D721Med (cell line): ENCODE data around the gene SEMA3F.

Source experiments
- DNase-seq: peaks from one replicate; pipeline ENCODE4 v3.0.0; 2011; ENCODE audit warnings: low spot score; ENCODE audit not compliant: insufficient read length
- FAIRE-seq: peaks from 2 replicates; lab custom pipeline; 2011; peaks lifted over from hg19 to GRCh38; lab: Jason Lieb, UNC
- CTCF ChIP-seq: IDR thresholded peaks from 2 replicates; pipeline ENCODE4 v1.5.1; 2012; ENCODE audit warnings: mild to moderate bottlenecking, control low read depth; ENCODE audit not compliant: insufficient read depth; ENCODE audit errors: missing control alignments

SEMA3F gene

GRCh38 chr3:50186096-50186495, 31.0 kb downstream of the SEMA3F start:
- DNase-seq (no peak), FAIRE-seq (no peak)
- no peak for TF ChIP-seq CTCF

- DNase-seq: no peak
- FAIRE-seq: no peak
- no peak for TF ChIP-seq CTCF
Measured at GRCh38 chr3:50187750-50188149, 32.6 kb downstream of the SEMA3F start.

GRCh38 chr3:50189274-50189673, 34.1 kb downstream of the SEMA3F start:
- peak; percentile 84 for TF ChIP-seq CTCF
- no peak for FAIRE-seq
- no peak for DNase-seq

- FAIRE-seq (no peak), DNase-seq (no peak)
- no peak for TF ChIP-seq CTCF
Measured at GRCh38 chr3:50189989-50190388, 34.9 kb downstream of the SEMA3F start.

- DNase-seq (no peak), FAIRE-seq (no peak)
- no peak for TF ChIP-seq CTCF
Measured at GRCh38 chr3:50190936-50191660, 36.0 kb downstream of the SEMA3F start, which contains the start of gene GNAT1. TSS of gene GNAT1 (plus strand) at chr3:50191610. CDS start at chr3:50191726, 116 bp downstream.

- TF ChIP-seq CTCF: no peak
- DNase-seq: no peak
- FAIRE-seq: no peak
Measured at GRCh38 chr3:50192124-50192523, 37.0 kb downstream of the SEMA3F start.

GRCh38 chr3:50192689-50193141, 37.6 kb downstream of the SEMA3F start:
- peak; percentile 46 for FAIRE-seq
- peak; percentile 83 for TF ChIP-seq CTCF

More at GRCh38 chr3:50192689-50193141, 37.6 kb downstream of the SEMA3F start:
- peak; percentile 92 for DNase-seq
